HepG2 (cell line): ENCODE results near the gene ATP9B. TPM values are rescaled to one million over a fixed set of nuclear protein-coding genes. Genes with fewer than 3 reads are reported as not detected.

Experiments used
- ATAC-seq: fragments of 200-7000 bp; cut with Tn5 transposase; 3 replicates; pipeline ENCODE4 v1.9.1; 2020; ENCODE audit warnings: mild to moderate bottlenecking, moderate library complexity
- BruUV-seq: library from RNA; stranded (reverse); fragments of 400-500 nt; replicated peaks from 2 replicates; lab custom pipeline; 2021; lab: Mats Ljungman, UMichigan
- CTCF ChIA-PET: fragments of 300-600 bp; formaldehyde crosslinking; extraction: SDS; loops from one replicate; lab custom pipeline; 2021; ENCODE audit warnings: low total read pairs, inconsistent platforms, low intra/inter-chr PET ratio; lab: Yijun Ruan, JAX
- POLR2A ChIA-PET: fragments of 350-600 bp; sonication (Branson Sonifier 250); formaldehyde crosslinking; loops from one replicate; lab custom pipeline; 2020; ENCODE audit warnings: antibody characterized with exemption, inconsistent platforms; lab: Yijun Ruan, JAX
- DNase-seq: peaks from one replicate; pipeline ENCODE4 v3.0.0-alpha.2; 2015; ENCODE audit warnings: low spot score
- FAIRE-seq: peaks from 3 replicates; lab custom pipeline; 2011; peaks lifted over from hg19 to GRCh38; lab: Jason Lieb, UNC
- H2AFZ ChIP-seq: one replicate; pipeline ENCODE4 v1.6.1; 2011; ENCODE audit warnings: low read length, inconsistent platforms
- H3K27ac ChIP-seq: fragments of 300-600 bp; 3 replicates; pipeline ENCODE4 v1.8.0; 2011; ENCODE audit warnings: mixed run types, mild to moderate bottlenecking, mixed read lengths, low read length, inconsistent platforms; ENCODE audit not compliant: insufficient read depth; ENCODE audit errors: extremely low read length
- H3K27me3 ChIP-seq, 2 experiments: fragments of 200-600 bp in 1 of 2; 2 replicates in 1 of 2; 3 replicates in 1 of 2; pipeline versions ENCODE4 v1.6.0 to v1.8.0; 2011; ENCODE audit warnings: low read length in 2 of 2, mild to moderate bottlenecking in 2 of 2, moderate library complexity in 2 of 2, inconsistent platforms in 1 of 2; ENCODE audit not compliant: insufficient read depth in 2 of 2, control insufficient read depth in 1 of 2
- H3K36me3 ChIP-seq, 2 experiments: fragments of 200-600 bp in 1 of 2; replicated peaks in 1 of 2; 2 replicates in 1 of 2; 3 replicates in 1 of 2; pipeline versions ENCODE4 v1.5.1 to v1.8.0; 2011; ENCODE audit warnings: low read length in 2 of 2, inconsistent platforms in 1 of 2; ENCODE audit not compliant: insufficient read depth in 2 of 2, control insufficient read depth in 1 of 2
- H3K4me1 ChIP-seq: 2 replicates; pipeline ENCODE4 v1.5.1; 2012; ENCODE audit warnings: low read length, inconsistent platforms; ENCODE audit not compliant: insufficient read depth
- H3K4me2 ChIP-seq: 2 replicates; pipeline ENCODE4 v1.6.0; 2011; ENCODE audit warnings: low read depth, low read length, inconsistent platforms
- H3K4me3 ChIP-seq, 3 experiments: fragments of 200-600 bp in 1 of 3; sonication (generic), shearing (Covaris generic) in 1 of 3; replicated peaks in 1 of 3; 2 replicates each; pipeline ENCODE4 v1.5.1; 2011 to 2016; ENCODE audit warnings: low read length in 3 of 3, inconsistent platforms in 2 of 3, low read depth in 2 of 3, mild to moderate bottlenecking in 2 of 3, control low read depth in 1 of 3, mixed read lengths in 1 of 3; ENCODE audit not compliant: insufficient read depth in 1 of 3
- H3K79me2 ChIP-seq: one replicate; pipeline ENCODE4 v1.6.1; 2011; ENCODE audit warnings: low read length, inconsistent platforms; ENCODE audit not compliant: insufficient read depth
- H3K9ac ChIP-seq: 2 replicates; pipeline ENCODE4 v1.6.0; 2011; ENCODE audit warnings: mild to moderate bottlenecking, low read depth, low read length, inconsistent platforms; ENCODE audit not compliant: insufficient read depth
- H3K9me3 ChIP-seq: 2 replicates; pipeline ENCODE4 v1.5.1; 2012; ENCODE audit warnings: mild to moderate bottlenecking, low read length
- H4K20me1 ChIP-seq: 2 replicates; pipeline ENCODE4 v1.6.0; 2011; ENCODE audit warnings: inconsistent platforms, mild to moderate bottlenecking, low read length, moderate library complexity; ENCODE audit not compliant: insufficient read depth
- ARNTL ChIP-seq: sonication (generic); formaldehyde crosslinking; IDR thresholded peaks from 2 replicates; pipeline ENCODE4 v1.4.0; 2020; ENCODE audit warnings: mild to moderate bottlenecking, missing genetic modification reagents
- CENPT ChIP-seq: sonication (generic); formaldehyde crosslinking; IDR thresholded peaks from 2 replicates; pipeline ENCODE4 v1.8.0; 2022; ENCODE audit warnings: low read depth, mild to moderate bottlenecking, moderate library complexity, missing genetic modification reagents
- ESRRA ChIP-seq: sonication (generic); formaldehyde crosslinking; IDR thresholded peaks from 2 replicates; pipeline ENCODE4 v1.5.1; 2020; ENCODE audit warnings: mild to moderate bottlenecking, low read depth, missing genetic modification reagents
- EZH2 ChIP-seq: conservative IDR thresholded peaks from 2 replicates; pipeline ENCODE4 v1.6.1; 2012; ENCODE audit warnings: mild to moderate bottlenecking, low read depth, low read length, moderate library complexity
- HMG20B ChIP-seq: conservative IDR thresholded peaks from 2 replicates; pipeline ENCODE4 v1.6.1; 2016; ENCODE audit warnings: missing genetic modification reagents, missing compliant biosample characterization
- HNRNPL ChIP-seq: fragments of 200-400 bp; formaldehyde crosslinking; IDR thresholded peaks from 2 replicates; pipeline ENCODE4 v1.6.1; 2017; ENCODE audit warnings: mild to moderate bottlenecking, low read depth, low read length
- JUND ChIP-seq: sonication (generic); formaldehyde crosslinking; IDR thresholded peaks from 2 replicates; pipeline ENCODE4 v1.8.0; 2022; ENCODE audit warnings: mild to moderate bottlenecking, missing genetic modification reagents
- MAFK ChIP-seq, 2 experiments: IDR thresholded peaks in 1 of 2; conservative IDR thresholded peaks in 1 of 2; 2 replicates each; pipeline ENCODE4 v1.6.1; 2011; ENCODE audit warnings: improper control_type of control experiment in 2 of 2, low read length in 2 of 2
- SMARCC2 ChIP-seq: fragments of 450-650 bp; IDR thresholded peaks from 2 replicates; pipeline ENCODE4 v1.6.1; 2017; ENCODE audit warnings: antibody characterized with exemption, mild to moderate bottlenecking
- ZFP82 ChIP-seq: sonication (generic); formaldehyde crosslinking; IDR thresholded peaks from 2 replicates; pipeline ENCODE4 v1.5.1; 2020; ENCODE audit warnings: mild to moderate bottlenecking, missing genetic modification reagents, borderline replicate concordance
- ZNF207 ChIP-seq: fragments of 450-650 bp; IDR thresholded peaks from 2 replicates; pipeline ENCODE4 v1.6.1; 2016; ENCODE audit warnings: antibody characterized with exemption, borderline replicate concordance
- ZNF567 ChIP-seq: sonication (generic); formaldehyde crosslinking; IDR thresholded peaks from 2 replicates; pipeline ENCODE4 v1.8.1; 2023; ENCODE audit warnings: mild to moderate bottlenecking, missing genetic modification reagents, borderline replicate concordance
- ZNF747 ChIP-seq: sonication (generic); formaldehyde crosslinking; IDR thresholded peaks from 2 replicates; pipeline ENCODE4 v1.8.1; 2023; ENCODE audit warnings: missing genetic modification reagents, mild to moderate bottlenecking, borderline replicate concordance
- ZNF792 ChIP-seq: IDR thresholded peaks from 2 replicates; pipeline ENCODE4 v1.6.1; 2016
- WGBS: methylation state at CpG from one replicate; pipeline ENCODE4 v1.1.6; 2017; ENCODE audit warnings: low lambda C conversion rate; 5-methylcytosine and 5-hydroxymethylcytosine counted together
- in situ Hi-C: cut with HindIII; loops from 2 replicates; pipeline ENCODE4 v1.10.0; 2017; ENCODE audit warnings: low pct_unique_long_range_greater_than_20kb; ENCODE audit not compliant: extremely low pct_ligation_motif_present
- intact Hi-C: fragments of 100-400 bp; cut with micrococcal nuclease; formaldehyde crosslinking; loops from one replicate; pipeline ENCODE4 v1.10.0; 2022; ENCODE audit not compliant: unreplicated experiment
- polyA plus RNA-seq, 8 experiments: library from polyadenylated mRNA; depleted of rRNA in 3 of 8; stranded (reverse) in 7 of 8; unstranded in 1 of 8; fragments of >200 nt; fragmentation: Illumina TruSeq in 4 of 8; extraction: Trizol in 4 of 8; gene quantifications; 2 replicates each; pipeline versions ENCODE4 v1.2.1 to v1.2.3, GENCODE V29; 2011 to 2016; ENCODE audit warnings: low read depth in 4 of 8, missing spikeins in 1 of 8, mixed read lengths in 1 of 8; ENCODE audit not compliant: insufficient read depth in 1 of 8
- total RNA-seq, 5 experiments: library from RNA; depleted of rRNA; stranded (reverse); fragments of >200 nt; fragmentation: Illumina TruSeq; extraction: Trizol; gene quantifications; 2 replicates each; pipeline ENCODE4 v1.2.3, GENCODE V29; 2016; ENCODE audit warnings: low read depth in 1 of 5
- TF ChIP-seq, protein P1 (sequence below): sonication (generic); formaldehyde crosslinking; IDR thresholded peaks from 2 replicates; pipeline ENCODE4 v1.4.0; 2020; ENCODE audit warnings: mild to moderate bottlenecking, low read depth, missing genetic modification reagents
- TF ChIP-seq, protein P2 (sequence below): sonication (generic); formaldehyde crosslinking; IDR thresholded peaks from 2 replicates; pipeline ENCODE4 v1.8.0; 2022; ENCODE audit warnings: missing genetic modification reagents, low read depth, mild to moderate bottlenecking, borderline replicate concordance
- TF ChIP-seq, protein P3 (sequence below): IDR thresholded peaks from 2 replicates; pipeline ENCODE4 v1.6.1; 2016; ENCODE audit warnings: mild to moderate bottlenecking

The ATP9B gene
- total and polyA plus RNA-seq, 2 of the 13 experiments (the other 11 are each of a cell fraction or from before 2014, with no cell fraction given): 10.8 to 11.3 TPM

DNA sequence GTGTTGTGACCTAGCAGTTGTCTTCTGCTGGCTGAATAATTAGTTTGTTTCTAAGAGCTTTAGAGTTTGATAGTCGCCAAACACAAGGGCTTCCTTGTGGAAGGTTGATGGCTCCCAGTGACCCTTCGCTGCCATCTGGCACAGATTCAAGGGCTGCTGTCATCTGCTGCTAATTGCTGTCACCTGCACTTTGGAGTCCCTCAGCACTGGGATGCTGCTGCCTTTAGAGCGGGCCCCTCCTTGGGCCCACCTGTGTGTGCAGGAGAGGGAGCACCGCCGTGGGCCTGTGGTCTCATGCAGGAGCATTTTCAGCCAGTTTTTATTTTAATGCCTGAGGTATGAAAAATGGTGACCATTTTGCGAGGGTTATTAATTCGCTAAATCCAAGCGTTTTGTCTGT is 172.6 kb downstream of the ATP9B start:
- ChIA-PET POLR2A (no interaction called here), CTCF (no interaction called here)
- Histone ChIP-seq H3K4me3 (no peak overlapping the region), H4K20me1 (no peaks in the 10 kb centered on the region), H3K4me2 (no peak overlapping the region), H3K27ac (no peak overlapping the region), H3K27me3 (no peaks in the 10 kb centered on the region), H3K9me3 (no peaks in the 10 kb centered on the region), H2AFZ (no peak overlapping the region), H3K4me1 (no peaks in the 10 kb centered on the region), H3K9ac (no peak overlapping the region), H3K36me3 (no peaks in the 10 kb centered on the region), H3K79me2 (no peaks in the 10 kb centered on the region)
- no TSS peak for BruUV-seq
- no peak for DNase-seq
- no peak for TF ChIP-seq SMARCC2
- no peak for TF ChIP-seq JUND (CRISPR knock-in tag)
- WGBS: 100% methylated on average over 6 of the region's 8 CpGs
- in situ Hi-C loops: no loop called here
- intact Hi-C loops: no loop called here
- ATAC-seq: no peak
- no peak for FAIRE-seq

DNA sequence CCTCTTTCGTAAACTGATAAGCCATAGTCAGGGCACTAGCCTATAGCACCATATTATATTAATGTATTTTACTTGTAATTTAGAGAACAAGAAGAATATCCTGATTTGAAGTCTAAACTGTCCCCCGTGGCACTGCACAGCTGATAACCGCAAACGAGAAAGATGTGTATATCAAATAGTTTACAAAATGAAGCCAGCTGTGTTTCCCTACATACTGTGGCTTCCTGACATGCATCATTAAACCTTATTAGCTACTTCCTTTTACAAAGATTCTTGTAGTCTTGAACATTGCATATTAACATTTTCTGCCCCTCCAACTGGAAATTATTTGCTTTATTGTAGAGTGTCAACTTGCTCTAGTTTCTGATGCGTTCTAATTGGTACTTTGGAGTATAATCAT is 173.1 kb downstream of the ATP9B start:
- FAIRE-seq (no peak), DNase-seq (no peak), ATAC-seq (no peak)
- Histone ChIP-seq H3K27me3 (no peaks in the 10 kb centered on the region), H3K9ac (no peak overlapping the region), H3K9me3 (no peaks in the 10 kb centered on the region), H3K4me3 (no peak overlapping the region), H2AFZ (no peak overlapping the region), H3K79me2 (no peaks in the 10 kb centered on the region), H3K4me1 (no peaks in the 10 kb centered on the region), H4K20me1 (no peaks in the 10 kb centered on the region), H3K4me2 (no peak overlapping the region), H3K36me3 (no peaks in the 10 kb centered on the region), H3K27ac (no peak overlapping the region)
- ChIA-PET POLR2A (no interaction called here), CTCF (no interaction called here)
- no TSS peak for BruUV-seq
- intact Hi-C loops (no loop called here), in situ Hi-C loops (no loop called here)
- 95% methylated on average over 5 of the region's 5 CpGs for WGBS
- TF ChIP-seq ZNF567 (CRISPR knock-in tag): no peak
- no peak for TF ChIP-seq EZH2
- TF ChIP-seq HNRNPL: no peak
- no peak for TF ChIP-seq ZNF792
- TF ChIP-seq, protein P1, sequence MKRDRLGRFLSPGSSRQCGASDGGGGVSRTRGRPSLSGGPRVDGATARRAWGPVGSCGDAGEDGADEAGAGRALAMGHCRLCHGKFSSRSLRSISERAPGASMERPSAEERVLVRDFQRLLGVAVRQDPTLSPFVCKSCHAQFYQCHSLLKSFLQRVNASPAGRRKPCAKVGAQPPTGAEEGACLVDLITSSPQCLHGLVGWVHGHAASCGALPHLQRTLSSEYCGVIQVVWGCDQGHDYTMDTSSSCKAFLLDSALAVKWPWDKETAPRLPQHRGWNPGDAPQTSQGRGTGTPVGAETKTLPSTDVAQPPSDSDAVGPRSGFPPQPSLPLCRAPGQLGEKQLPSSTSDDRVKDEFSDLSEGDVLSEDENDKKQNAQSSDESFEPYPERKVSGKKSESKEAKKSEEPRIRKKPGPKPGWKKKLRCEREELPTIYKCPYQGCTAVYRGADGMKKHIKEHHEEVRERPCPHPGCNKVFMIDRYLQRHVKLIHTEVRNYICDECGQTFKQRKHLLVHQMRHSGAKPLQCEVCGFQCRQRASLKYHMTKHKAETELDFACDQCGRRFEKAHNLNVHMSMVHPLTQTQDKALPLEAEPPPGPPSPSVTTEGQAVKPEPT (CRISPR knock-in tag): no peak
- no peak for TF ChIP-seq CENPT
- TF ChIP-seq ARNTL (CRISPR knock-in tag): no peak
- TF ChIP-seq ZNF207: no peak
- no peak for TF ChIP-seq HMG20B
- TF ChIP-seq, protein P2, sequence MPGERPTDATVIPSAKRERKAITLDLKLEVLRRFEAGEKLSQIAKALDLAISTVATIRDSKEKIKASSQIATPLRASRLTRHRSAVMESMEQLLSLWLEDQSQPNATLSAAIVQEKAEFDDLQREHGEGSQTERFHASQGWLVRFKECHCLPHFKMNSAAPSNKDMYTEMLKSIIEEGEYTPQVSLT (CRISPR knock-in tag): no peak
- TF ChIP-seq MAFK (conservative IDR thresholded peaks at IDR 0.05 in 1 of 2, IDR thresholded peaks at IDR 0.05 in 1 of 2; ENCODE audit: low read length in 2 of 2): no peak
- TF ChIP-seq, protein P3, sequence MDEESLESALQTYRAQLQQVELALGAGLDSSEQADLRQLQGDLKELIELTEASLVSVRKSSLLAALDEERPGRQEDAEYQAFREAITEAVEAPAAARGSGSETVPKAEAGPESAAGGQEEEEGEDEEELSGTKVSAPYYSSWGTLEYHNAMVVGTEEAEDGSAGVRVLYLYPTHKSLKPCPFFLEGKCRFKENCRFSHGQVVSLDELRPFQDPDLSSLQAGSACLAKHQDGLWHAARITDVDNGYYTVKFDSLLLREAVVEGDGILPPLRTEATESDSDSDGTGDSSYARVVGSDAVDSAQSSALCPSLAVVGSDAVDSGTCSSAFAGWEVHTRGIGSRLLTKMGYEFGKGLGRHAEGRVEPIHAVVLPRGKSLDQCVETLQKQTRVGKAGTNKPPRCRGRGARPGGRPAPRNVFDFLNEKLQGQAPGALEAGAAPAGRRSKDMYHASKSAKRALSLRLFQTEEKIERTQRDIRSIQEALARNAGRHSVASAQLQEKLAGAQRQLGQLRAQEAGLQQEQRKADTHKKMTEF (CRISPR knock-in tag): no peak
- no peak for TF ChIP-seq ZNF747 (CRISPR knock-in tag)
- TF ChIP-seq ZFP82: no peak
- TF ChIP-seq ESRRA (CRISPR knock-in tag): no peak
